ENCODE results near the gene HSFY2.
"Not testable (repeated sequence)": the region's sequence is repeated elsewhere in the genome, so short reads cannot be mapped to it uniquely, and the experiment has no call there.

The HSFY2 gene, protein sequence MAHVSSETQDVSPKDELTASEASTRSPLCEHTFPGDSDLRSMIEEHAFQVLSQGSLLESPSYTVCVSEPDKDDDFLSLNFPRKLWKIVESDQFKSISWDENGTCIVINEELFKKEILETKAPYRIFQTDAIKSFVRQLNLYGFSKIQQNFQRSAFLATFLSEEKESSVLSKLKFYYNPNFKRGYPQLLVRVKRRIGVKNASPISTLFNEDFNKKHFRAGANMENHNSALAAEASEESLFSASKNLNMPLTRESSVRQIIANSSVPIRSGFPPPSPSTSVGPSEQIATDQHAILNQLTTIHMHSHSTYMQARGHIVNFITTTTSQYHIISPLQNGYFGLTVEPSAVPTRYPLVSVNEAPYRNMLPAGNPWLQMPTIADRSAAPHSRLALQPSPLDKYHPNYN

DNA sequence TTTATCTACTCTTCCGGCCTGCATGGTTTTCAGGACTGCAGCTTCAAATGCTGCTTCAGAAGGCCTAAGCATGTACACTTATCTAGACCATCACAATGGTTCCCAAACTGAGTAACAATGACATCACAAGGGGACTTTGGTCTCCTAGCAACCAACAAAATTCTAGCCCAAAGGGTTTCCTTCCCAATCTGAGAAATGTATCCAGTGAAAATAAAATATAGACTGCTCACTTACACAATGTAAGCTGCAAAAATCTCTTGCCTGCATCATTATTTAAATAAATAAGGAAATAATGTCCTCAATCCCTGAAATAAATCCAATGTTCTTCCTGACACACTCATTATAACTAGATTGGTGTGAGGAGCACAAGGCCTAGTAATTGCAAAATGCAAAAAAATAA is at the start of gene HSFY2:
Gene HSFY2, minus strand, starts transcription at position 101 of the 400 bp plus-strand sequence. CDS start 117 bp downstream, outside the sequence.
- not testable (repeated sequence) for H3K4me3 ChIP-seq (replicated peaks; ENCODE audit: low read depth, low read length); DNase-seq (ENCODE audit: low read depth)

- not testable (repeated sequence) for DNase-seq (ENCODE audit: low read depth); H3K4me3 ChIP-seq (replicated peaks; ENCODE audit: low read depth, low read length)
Observed at GRCh38 chrY:18815751-18816150, 42.2 kb upstream of the HSFY2 start.

DNA sequence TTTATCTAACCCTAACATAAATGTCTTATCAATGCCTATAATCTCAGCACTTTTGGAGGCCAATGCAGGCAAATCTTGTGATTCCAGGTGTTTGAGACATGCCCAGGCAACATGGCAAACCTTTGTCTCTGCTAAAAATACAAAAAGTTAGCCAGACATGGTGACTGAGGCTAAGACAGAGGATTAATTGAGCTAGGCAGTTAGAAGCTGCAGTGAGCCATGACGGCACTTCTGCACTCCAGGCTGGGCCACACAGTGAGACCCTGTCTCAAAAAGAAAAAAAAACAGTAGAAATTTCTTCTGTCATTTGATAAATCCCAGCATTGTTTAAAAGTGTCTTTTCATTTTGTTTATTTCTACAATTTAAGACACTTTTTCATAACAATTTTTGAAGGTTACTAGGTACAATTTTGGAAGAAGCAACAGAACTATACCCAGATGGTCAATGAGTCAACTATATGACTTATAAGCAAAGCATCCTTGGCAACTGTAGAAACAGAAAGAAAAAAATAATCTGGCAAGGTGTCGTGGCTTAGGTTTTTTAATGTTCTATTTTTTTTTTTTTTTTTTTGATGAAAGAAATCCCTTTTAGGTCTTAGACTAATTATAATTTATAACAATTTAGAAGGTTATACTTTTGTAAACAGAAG is 15.3 kb upstream of the HSFY2 start:
- DNase-seq (ENCODE audit: low read depth), result not testable (repeated sequence)

DNA sequence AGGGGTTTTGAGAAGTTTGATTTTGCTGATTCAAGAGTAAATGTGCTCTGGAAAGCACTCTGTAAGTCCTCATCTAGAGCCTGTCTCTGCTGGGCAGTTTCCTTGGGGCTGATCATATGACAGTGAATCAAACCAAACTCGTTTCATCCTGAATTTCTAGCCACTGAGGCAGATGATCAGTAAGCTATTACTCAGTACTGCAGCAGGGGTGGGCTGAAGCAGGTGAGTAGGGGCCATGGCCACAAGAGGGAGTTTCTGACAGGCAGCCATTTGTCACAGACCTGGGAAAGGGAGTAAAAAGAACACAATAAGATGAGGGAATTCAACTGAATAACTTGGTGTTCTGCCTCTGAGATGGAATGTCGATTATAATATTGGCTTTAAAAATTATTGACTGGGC is 19.5 kb downstream of the HSFY2 start:
- H3K4me3 ChIP-seq (replicated peaks; ENCODE audit: low read depth, low read length); DNase-seq (ENCODE audit: low read depth): not testable (repeated sequence)

More for the DNA sequence above, 15.3 kb upstream of the HSFY2 start:
- not testable (repeated sequence) for H3K4me3 ChIP-seq (replicated peaks; ENCODE audit: low read depth, low read length)

DNA sequence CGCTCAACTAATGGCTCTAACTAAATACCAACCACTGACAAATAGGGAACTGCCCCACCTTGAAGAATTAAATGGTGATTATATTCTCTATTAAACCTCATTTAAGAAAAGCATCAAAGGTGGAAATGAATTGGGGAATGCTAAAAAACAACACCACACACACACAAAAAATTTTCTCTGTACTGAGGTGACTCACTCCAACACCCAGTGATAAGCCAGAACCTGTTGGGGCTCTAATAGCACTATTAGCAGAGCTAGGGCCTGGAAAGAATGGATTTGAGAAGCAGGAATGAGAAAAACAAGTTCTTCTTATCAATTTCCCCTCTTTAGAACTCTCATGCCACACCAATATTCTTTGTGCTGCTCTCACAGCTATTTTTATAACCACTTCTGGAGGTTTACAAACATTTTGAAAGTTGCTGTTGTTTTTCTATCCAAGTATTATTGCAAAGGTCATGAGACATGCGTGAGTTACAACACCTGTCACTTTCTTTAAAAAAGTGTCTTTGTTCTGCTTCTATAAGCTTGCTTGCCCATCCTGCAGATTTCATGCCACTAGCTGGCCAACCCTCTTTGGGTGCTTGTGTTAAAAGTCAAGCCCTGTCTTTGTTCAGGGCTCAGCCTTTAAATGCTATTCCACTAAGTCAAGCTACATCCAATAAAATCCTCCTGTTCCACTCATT is 20.3 kb downstream of the HSFY2 start:
- not testable (repeated sequence) for DNase-seq (ENCODE audit: low read depth); H3K4me3 ChIP-seq (replicated peaks; ENCODE audit: low read depth, low read length)

GRCh38 chrY:18723714-18724113 is 49.8 kb downstream of the HSFY2 start:
- not testable (repeated sequence) for H3K4me3 ChIP-seq (replicated peaks; ENCODE audit: low read depth, low read length); DNase-seq (ENCODE audit: low read depth)
